GM19324 (cell line): Measurements from ENCODE around the gene FRMD4B.
"Not testable (repeated sequence)": the region's sequence is repeated elsewhere in the genome, so short reads cannot be mapped to it uniquely, and the experiment has no call there.

Experiments
- ATAC-seq: cut with Tn5 transposase; IDR thresholded peaks from one replicate; pipeline ENCODE4 v1.9.1; 2021; ENCODE audit warnings: mild to moderate bottlenecking, moderate library complexity; ENCODE audit not compliant: unreplicated experiment, low FRiP score

Gene FRMD4B

GRCh38 chr3:69252141-69252540 is 133.7 kb downstream of the FRMD4B start:
- no peak for ATAC-seq

GRCh38 chr3:69251078-69251805 is 134.6 kb downstream of the FRMD4B start:
- no peak for ATAC-seq

GRCh38 chr3:69250014-69250413 is 135.9 kb downstream of the FRMD4B start:
- no peak for ATAC-seq

GRCh38 chr3:69249001-69249400 is 136.9 kb downstream of the FRMD4B start:
- ATAC-seq: no peak

GRCh38 chr3:69248436-69248835 is 137.5 kb downstream of the FRMD4B start:
- no peak for ATAC-seq

GRCh38 chr3:69246612-69247011 is 139.3 kb downstream of the FRMD4B start:
- no peak for ATAC-seq

GRCh38 chr3:69244039-69244438 is 141.8 kb downstream of the FRMD4B start:
- no peak for ATAC-seq

- ATAC-seq: no peak
Measured at GRCh38 chr3:69241769-69242168, 144.1 kb downstream of the FRMD4B start.

GRCh38 chr3:69240651-69241568 is 145.0 kb downstream of the FRMD4B start:
- ATAC-seq: peak; percentile 80

GRCh38 chr3:69239063-69239462 is 146.8 kb downstream of the FRMD4B start:
- no peak for ATAC-seq

- no peak for ATAC-seq
Measured at GRCh38 chr3:69236812-69237707, 148.8 kb downstream of the FRMD4B start.

GRCh38 chr3:69235882-69236281 is 150.0 kb downstream of the FRMD4B start:
- ATAC-seq: no peak

GRCh38 chr3:69235227-69235626 is 150.7 kb downstream of the FRMD4B start:
- ATAC-seq: not testable (repeated sequence)

- ATAC-seq: no peak
Measured at GRCh38 chr3:69232482-69232881, 153.4 kb downstream of the FRMD4B start.

GRCh38 chr3:69231929-69232440 is 153.9 kb downstream of the FRMD4B start:
- no peak for ATAC-seq

GRCh38 chr3:69226071-69226470 is 159.8 kb downstream of the FRMD4B start:
- ATAC-seq: no peak

GRCh38 chr3:69219101-69219708 is 166.7 kb downstream of the FRMD4B start:
- ATAC-seq: no peak

GRCh38 chr3:69218079-69218478 is 167.8 kb downstream of the FRMD4B start:
- no peak for ATAC-seq

- no peak for ATAC-seq
Measured at GRCh38 chr3:69216981-69217380, 168.9 kb downstream of the FRMD4B start.

GRCh38 chr3:69214241-69214640 is 171.6 kb downstream of the FRMD4B start:
- no peak for ATAC-seq
